Left ventricle myocardium inferior (tissue), 1 donor: ENCODE results near the gene GNLY. TPM values are rescaled to one million over a fixed set of nuclear protein-coding genes. Genes with fewer than 3 reads are reported as not detected.

Experiments
- DNase-seq: peaks from one replicate; pipeline ENCODE4 v3.0.0-alpha.2; 2020
- H3K27ac ChIP-seq: fragments of 200-600 bp; replicated peaks from 2 replicates; pipeline ENCODE4 v1.8.0; 2021
- H3K27me3 ChIP-seq: fragments of 200-600 bp; 2 replicates; pipeline ENCODE4 v1.8.0; 2021; ENCODE audit warnings: low read depth
- H3K36me3 ChIP-seq: fragments of 200-600 bp; 2 replicates; pipeline ENCODE4 v1.8.0; 2021
- H3K4me1 ChIP-seq: fragments of 200-600 bp; 2 replicates; pipeline ENCODE4 v1.8.0; 2021
- H3K4me3 ChIP-seq: fragments of 200-600 bp; 2 replicates; pipeline ENCODE4 v1.8.0; 2021; ENCODE audit warnings: mild to moderate bottlenecking, moderate library complexity
- H3K9me3 ChIP-seq: fragments of 200-600 bp; replicated peaks from 2 replicates; pipeline ENCODE4 v1.8.0; 2021
- intact Hi-C: fragments of 100-400 bp; cut with micrococcal nuclease; formaldehyde crosslinking; loops from one replicate; pipeline ENCODE4 v1.11.0; 2022
- total RNA-seq: library from RNA; stranded (reverse); fragmentation: NEBNext Ultra II Directional; extraction: Animal tissue kit (Norgen Biotek cat#: 25700); gene quantifications from one replicate; pipeline ENCODE4 v1.2.1, GENCODE V29; 2021
- TF ChIP-seq, protein P1 (sequence below): fragments of 200-600 bp; IDR thresholded peaks from 2 replicates; pipeline ENCODE4 v1.8.0; 2021; ENCODE audit warnings: antibody characterized with exemption, mild to moderate bottlenecking, borderline replicate concordance
- donor health status: DM: no; HTN: yes; CAD: no; lungs with severe emphysema.

GNLY gene
- total RNA-seq, 1 donor from 2014 or later: 1.5 TPM

GRCh38 chr2:85735691-85736090, 41.5 kb downstream of the GNLY start:
- intact Hi-C loops: no loop called here
- no peak for DNase-seq
- H3K27ac ChIP-seq: no peak overlapping the region
- no peaks in the 10 kb centered on the region for H3K9me3 ChIP-seq
- H3K4me3 ChIP-seq: no peak overlapping the region
- H3K36me3 ChIP-seq: no peaks in the 10 kb centered on the region
- H3K27me3 ChIP-seq: no peaks in the 10 kb centered on the region
- TF ChIP-seq, protein P1, sequence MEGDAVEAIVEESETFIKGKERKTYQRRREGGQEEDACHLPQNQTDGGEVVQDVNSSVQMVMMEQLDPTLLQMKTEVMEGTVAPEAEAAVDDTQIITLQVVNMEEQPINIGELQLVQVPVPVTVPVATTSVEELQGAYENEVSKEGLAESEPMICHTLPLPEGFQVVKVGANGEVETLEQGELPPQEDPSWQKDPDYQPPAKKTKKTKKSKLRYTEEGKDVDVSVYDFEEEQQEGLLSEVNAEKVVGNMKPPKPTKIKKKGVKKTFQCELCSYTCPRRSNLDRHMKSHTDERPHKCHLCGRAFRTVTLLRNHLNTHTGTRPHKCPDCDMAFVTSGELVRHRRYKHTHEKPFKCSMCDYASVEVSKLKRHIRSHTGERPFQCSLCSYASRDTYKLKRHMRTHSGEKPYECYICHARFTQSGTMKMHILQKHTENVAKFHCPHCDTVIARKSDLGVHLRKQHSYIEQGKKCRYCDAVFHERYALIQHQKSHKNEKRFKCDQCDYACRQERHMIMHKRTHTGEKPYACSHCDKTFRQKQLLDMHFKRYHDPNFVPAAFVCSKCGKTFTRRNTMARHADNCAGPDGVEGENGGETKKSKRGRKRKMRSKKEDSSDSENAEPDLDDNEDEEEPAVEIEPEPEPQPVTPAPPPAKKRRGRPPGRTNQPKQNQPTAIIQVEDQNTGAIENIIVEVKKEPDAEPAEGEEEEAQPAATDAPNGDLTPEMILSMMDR: no peak
- peaks cover 53% of the 10 kb centered on the region for H3K4me1 ChIP-seq

- Histone ChIP-seq H3K27ac (peak overlapping the region; percentile 71), H3K27me3 (no peaks in the 10 kb centered on the region), H3K4me1 (peaks cover 63% of the 10 kb centered on the region), H3K36me3 (no peaks in the 10 kb centered on the region), H3K9me3 (no peaks in the 10 kb centered on the region), H3K4me3 (no peak overlapping the region)
- intact Hi-C loops: no loop called here
- no peak for DNase-seq
- TF ChIP-seq, protein P1: no peak
Observed at GRCh38 chr2:85736456-85737355, 42.5 kb downstream of the GNLY start.

DNA sequence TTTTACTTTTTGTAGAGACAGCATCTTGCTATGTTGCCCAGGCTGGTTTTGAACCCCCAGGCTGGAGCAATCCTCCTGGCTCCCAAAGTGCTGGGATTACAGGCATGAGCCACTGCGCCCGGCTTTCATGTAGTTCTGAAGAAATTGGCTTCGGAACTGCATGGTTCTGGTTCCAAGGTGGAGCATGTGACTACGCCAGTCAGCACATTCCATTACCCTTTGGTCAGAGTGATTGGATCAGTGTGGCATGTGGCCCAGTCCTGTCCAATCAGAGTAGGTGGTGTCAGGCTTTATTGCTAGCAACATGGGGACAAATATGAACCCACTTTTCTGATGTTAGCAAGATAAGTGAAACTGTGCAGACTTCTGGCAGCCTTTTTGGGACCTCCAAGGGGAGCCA, 43.3 kb downstream of the GNLY start:
- H3K27me3 ChIP-seq: no peaks in the 10 kb centered on the region
- peaks cover 70% of the 10 kb centered on the region for H3K4me1 ChIP-seq
- DNase-seq: peak; percentile 68
- H3K9me3 ChIP-seq: no peaks in the 10 kb centered on the region
- peak overlapping the region; percentile 71 for H3K27ac ChIP-seq
- no peak overlapping the region for H3K4me3 ChIP-seq
- no peaks in the 10 kb centered on the region for H3K36me3 ChIP-seq
- TF ChIP-seq, protein P1: no peak
- intact Hi-C loops: no loop called here

GRCh38 chr2:85737961-85738360, 43.8 kb downstream of the GNLY start:
- intact Hi-C loops: no loop called here
- DNase-seq: no peak

DNA sequence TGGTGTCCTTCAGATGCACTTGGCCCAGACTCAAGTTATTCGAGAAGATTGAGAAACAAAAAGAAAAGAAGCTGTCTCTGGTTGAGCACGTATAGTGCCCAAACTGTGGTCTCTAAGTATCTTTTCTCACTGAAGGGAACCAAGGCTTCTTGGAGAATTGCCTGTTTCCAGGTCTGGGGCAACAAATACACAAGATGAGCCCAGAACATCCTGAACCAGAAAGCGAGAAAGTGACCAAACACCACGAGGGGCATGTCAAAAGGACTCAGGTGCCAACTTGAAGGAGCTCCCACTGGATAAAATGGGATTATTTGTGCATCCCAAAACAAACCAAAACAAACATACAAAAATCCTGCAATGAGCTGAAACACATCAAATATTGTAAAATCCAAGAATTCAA, 46.0 kb downstream of the GNLY start:
- intact Hi-C loops: no loop called here
- H3K4me3 ChIP-seq: no peak overlapping the region
- H3K27ac ChIP-seq: peak overlapping the region; percentile 96
- TF ChIP-seq, protein P1: no peak
- peaks cover 74% of the 10 kb centered on the region for H3K4me1 ChIP-seq
- DNase-seq: no peak
- no peaks in the 10 kb centered on the region for H3K36me3 ChIP-seq
- H3K9me3 ChIP-seq: no peaks in the 10 kb centered on the region
- H3K27me3 ChIP-seq: no peaks in the 10 kb centered on the region

More at GRCh38 chr2:85737961-85738360, 43.8 kb downstream of the GNLY start:
- no peak overlapping the region for H3K4me3 ChIP-seq
- H3K4me1 ChIP-seq: peaks cover 72% of the 10 kb centered on the region
- H3K9me3 ChIP-seq: no peaks in the 10 kb centered on the region
- H3K36me3 ChIP-seq: no peaks in the 10 kb centered on the region
- no peaks in the 10 kb centered on the region for H3K27me3 ChIP-seq
- TF ChIP-seq, protein P1: no peak
- peak overlapping the region; percentile 71 for H3K27ac ChIP-seq
